Hematopoietic multipotent progenitor cell treated with erythropoietin and hydrocortisone succinate and interleukin-3 and kit ligand, for 4 days (in vitro differentiated cells): Measurements from ENCODE around the gene SLC1A7.

Experiments
- DNase-seq: peaks from one replicate; pipeline ENCODE4 v3.0.0-alpha.2; 2015

SLC1A7 gene

DNA sequence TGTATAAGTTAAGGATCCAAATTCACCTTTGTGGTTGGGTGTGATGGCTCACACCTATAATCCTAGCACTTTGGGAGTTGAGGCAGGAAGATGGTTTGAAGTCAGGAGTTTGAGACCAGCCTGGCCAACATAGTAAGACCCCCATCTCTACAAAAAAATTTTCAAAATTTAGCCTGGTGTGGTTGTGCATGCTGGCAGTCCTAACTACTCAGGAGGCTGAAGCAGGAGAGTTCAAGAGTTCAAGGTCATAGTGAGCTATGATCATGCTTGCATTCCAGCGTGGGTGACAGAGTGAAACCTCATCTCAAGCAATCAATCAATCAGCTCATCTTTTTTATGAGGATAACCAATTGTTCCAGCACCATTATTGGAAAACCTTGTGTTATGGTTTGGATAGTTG lies 16.5 kb upstream of the SLC1A7 start:
- DNase-seq = no peak

DNA sequence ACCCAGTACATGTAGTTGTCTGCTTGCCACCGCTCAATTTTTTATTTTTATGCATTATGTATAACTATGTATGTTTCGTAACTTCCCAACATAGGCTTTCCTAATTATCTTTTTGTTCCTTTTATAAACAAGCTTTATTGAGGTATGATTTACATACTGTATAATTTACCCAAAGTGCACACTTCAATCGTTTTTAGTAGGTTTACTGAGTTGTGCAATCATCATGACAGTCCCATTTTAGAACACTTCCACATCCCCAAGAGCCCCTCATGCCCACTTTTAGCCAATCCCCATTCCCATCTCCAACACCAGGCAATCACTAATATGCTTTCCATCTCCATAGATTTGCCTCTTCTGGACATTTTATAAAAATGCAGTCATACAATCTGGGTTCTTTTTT lies 14.3 kb upstream of the SLC1A7 start:
- DNase-seq = no peak

DNA sequence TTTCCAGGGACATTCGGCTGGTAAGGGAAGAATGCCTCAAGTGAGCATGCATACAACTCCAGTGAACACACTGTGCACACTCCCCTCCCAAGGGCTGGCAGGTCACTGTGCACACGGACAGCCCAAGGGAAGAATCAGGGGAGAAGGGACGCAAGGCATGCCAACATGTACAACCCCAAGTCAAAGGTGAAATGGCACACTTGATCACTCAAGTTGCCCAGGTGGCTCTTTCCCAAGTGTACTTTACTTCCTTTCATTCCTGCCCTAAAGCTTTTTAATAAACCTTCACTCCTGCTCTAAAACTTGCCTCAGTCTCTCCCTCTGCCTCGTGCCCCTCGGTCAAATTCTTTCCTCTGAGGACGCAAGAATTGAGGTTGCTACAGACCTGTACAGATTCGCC lies 13.5 kb upstream of the SLC1A7 start:
- no peak for DNase-seq

DNA sequence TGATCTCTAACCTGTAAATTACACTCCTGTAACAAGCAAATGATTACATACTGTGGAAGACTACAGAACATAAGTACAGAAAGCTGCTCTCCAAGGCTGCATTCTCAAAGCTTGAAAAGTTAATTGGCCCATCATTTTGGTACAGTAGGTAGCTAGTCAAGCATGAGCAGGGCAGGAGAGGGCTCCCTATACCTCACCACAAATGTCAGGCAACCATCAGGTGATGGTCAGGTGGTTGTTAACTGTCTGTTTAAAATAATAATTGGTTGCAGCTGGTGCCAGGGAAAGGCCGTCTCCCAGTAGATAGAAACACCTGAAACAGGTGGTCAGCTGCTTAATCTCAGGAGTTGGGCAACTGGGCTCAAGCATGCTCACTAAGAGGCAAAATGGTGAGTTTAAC lies 13.1 kb upstream of the SLC1A7 start:
- no peak for DNase-seq

DNA sequence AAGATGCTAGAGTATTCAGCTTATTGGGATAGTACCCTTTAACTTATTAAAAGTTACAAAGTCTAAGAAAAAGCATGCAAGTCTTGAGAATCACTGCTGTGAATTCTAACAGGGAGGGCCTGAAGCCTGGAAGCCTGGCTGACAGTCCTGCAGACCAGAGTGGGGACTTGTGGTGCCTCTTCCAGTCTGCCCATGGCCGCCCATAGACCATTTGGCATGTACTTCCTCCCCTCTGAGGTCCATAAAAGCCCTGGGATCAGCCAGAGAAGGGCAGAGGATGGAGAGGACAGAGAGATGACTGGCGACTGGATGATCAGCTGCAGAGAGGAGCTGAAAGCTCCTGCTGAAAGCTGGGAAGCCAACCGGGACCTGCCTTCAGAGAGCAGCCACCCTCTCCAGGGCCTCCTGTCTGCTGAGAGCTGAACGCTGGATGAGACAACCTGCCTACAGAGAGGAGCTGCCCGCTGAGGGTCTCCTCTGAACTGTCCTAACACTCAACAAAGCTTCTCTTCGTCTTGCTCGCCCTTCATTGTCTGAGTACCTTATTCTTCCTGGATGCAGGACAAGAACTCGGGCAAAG lies 12.5 kb upstream of the SLC1A7 start:
- no peak for DNase-seq

DNA sequence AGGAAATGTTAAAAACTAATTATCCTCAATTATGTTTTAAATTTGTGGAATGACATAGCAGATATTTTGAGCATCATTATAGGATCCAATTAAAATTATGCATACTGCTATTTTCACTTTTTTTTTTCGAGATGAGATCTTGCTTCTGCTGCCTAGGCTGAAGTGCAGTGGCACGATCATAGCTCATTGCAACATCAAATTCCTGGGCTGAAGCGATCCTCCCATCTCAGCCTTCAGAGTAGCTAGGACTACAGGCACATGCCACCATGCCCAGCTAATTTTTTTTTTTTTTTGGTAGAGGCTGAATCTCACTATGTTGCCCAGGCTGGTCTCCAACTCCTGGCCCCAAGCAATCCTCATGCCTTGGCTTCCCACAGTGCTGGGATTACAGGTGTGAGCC lies 11.3 kb upstream of the SLC1A7 start:
- DNase-seq = no peak

DNA sequence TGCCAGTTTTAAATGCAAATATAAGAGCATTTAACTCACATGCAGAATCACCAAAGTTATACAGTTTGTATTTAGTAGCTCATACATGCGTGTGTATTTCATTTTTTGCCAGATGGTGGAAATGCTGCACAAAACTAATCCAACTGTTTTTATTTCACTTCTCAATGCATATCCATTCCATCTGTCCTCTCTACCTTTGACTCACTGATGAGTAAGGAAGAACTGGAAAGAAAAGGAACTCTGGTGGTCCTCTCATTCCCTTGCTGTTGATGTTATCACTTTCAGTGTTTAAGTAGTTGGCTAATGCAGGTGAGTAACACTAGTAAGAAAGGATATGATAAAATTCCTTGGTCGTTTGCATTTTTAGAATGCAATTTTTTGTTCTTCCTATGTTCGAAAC lies 5.7 kb upstream of the SLC1A7 start:
- no peak for DNase-seq

DNA sequence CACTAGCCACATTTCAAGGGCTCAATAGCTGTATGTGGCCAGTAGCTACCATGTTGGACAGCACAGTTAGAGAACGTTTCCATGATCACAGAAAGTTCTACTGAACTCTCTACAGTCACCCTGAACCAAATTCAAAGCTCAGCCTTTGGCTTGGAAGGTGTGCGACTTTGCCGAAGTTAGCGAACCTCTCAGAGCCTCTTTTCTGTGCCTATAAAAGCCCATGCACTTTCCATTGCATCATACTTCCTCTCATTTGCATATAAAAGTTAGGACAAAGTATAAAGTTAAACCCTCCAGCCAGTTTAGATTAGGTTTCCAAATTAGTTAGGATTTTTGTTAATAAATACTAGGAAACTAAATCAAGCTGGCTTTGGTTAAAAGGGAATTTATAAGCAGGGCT lies 4.7 kb upstream of the SLC1A7 start:
- DNase-seq = no peak

DNA sequence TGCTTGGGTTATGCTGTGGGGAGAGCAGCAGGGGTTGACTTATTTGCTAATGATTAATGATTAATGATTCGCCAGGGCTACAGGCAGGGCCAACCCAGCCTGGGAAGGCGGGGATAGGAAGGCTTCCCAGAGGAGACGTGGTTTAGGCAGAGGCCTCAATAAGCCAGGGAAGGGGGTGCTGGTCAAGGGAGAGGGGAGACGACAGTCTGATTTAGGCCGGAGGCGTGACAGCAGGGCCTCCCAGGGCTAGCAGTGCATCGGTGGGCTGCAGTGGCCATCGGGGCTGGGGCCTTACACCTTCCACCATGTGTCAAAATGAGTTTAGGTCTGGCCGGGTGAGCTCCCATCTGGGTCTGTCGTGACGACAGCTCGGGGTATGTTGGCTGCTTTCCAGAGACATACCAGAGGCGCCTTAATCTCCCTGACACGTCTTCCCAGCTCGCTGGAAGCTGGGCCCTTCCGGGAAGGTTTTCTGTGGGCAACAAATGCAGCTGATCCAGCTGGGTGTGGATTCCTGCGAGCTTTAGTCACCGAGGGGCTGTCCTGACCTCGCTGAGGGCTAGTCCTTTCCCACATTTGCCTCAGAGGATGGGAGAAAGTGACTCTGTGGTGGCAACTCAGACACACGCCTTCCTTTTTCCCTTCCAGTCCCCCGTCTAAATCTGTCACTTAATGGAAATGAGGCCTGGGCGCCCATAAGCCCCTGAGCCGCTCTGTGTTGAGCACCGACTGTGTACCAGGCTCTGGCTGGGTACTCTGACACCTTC lies 3.7 kb upstream of the SLC1A7 start:
- DNase-seq = no peak

DNA sequence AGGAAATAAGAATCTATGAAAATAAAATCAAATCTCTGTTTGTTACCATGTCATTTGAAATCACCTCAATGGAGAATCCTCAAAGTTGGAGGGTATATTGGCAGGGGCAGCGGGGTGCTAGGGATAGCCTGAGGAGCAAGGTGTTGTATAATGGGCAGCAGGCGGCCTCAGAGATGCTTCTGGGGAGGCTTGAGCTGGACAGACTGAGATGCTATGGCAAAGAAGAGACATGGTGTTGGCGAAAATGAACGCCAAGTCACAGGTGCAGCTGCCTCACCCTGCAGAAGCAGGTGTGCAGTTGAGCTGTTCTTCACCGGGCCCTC lies 3.1 kb upstream of the SLC1A7 start:
- no peak for DNase-seq

DNA sequence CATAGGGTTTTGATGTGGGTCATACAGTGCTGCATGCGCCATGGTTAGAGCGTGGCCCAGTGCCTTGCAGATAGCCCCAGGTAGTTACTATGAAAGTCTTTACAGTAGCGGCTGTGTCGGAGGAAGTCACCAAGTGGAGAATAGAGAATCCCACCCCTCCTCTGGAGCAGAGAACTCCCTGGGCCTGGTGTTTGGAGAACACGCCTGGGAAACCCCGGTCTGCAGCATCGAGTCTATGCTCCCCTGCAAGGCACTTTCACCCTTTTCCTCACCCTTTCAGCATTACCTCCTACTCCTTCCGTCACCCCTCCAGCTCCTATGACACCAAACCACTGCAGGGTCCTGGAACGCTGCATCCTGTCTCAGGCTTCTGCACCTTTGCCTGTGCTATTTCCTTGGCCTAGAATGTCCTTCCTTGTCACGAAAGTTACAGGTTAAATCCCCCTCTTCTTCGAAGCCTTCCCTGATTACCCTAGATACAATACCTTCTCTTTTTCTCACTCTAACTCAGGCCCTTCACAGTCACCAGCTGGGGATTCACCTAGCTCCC lies 2.7 kb upstream of the SLC1A7 start:
- no peak for DNase-seq

DNA sequence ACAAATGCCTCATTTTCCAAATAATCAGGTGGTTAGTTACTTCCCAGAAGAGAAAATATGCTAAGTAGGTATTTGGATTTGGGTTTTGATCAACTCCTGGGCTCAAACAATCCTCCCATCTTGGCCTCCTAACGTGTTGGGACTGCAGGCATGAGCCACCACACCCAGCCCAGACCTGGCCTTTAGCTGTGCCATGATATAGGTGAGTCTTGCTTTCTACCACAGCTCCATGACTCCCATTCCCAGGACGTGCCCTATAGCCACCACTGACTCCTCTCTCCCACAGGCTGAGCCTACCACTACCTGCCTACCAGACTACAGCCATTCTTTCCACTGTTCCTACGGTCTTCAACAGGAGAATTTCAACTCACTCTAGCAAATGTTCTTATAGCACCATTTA lies 1.8 kb upstream of the SLC1A7 start:
- DNase-seq = no peak

DNA sequence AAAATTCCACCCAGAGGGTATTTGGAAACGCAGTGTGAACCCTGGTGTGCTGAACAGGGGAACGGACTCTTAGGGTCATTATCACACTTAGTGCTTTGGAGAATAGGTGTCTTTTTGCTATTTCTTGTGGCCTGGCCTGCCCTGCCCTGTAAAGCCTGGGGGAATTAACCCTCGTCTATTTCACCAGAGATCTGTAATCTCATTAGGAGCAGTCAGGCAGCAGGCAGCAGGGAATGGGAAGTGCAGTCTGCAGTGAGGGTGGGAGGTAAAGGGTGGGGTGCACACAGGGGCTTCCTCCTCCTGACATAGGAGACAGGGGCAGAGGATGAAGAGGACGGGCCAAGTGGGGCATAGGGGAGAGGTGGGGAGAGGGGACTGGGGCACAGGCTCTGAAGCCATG lies 1.1 kb upstream of the SLC1A7 start:
- DNase-seq = no peak

DNA sequence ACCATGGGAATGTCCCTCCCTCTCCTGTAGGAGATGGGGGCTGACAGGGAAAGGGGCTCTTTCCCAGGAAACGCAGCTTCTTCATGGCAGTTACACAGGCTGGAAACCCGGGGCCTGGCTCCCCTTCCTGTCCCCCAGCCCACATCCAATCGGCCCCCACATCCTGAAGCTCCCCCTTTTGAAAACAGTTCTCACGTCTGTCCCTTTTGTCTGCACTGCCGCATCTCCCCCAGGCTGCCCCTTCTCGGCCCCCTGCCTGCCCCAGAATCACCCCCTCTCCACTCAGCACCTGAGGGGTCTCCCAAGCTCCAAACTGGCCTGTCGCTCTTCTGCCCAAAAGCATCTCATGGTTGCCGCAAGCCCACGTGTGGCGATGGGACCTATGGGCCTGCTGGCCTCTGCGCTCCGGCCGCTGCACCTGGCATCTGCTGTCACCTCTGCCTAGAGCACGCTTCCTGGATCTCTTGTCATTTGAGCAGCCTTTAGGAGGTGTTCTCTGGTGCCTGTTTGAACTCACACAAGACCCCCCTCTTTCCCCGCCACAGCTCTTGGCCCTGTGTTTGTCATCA lies 867 bp downstream of the SLC1A7 start:
- no peak for DNase-seq

DNA sequence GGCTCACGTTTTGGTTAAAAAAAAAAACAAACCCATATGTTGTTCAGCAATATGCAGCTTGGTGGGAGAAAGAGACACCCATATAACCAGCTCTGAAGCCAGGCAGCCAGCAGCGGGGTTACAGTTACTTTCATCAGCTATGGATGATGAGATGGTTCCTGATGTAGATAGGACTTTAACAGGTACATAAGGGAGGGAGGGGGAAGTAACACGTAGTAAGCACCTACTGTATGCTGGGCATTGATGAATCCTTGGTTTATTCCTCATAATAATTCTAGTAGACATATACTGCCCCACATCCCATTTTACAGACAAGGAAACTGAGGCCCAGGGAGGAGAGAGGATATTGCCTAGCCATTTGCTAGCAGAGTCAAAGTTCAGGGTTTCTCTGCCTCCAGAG lies 2.0 kb downstream of the SLC1A7 start:
- no peak for DNase-seq

DNA sequence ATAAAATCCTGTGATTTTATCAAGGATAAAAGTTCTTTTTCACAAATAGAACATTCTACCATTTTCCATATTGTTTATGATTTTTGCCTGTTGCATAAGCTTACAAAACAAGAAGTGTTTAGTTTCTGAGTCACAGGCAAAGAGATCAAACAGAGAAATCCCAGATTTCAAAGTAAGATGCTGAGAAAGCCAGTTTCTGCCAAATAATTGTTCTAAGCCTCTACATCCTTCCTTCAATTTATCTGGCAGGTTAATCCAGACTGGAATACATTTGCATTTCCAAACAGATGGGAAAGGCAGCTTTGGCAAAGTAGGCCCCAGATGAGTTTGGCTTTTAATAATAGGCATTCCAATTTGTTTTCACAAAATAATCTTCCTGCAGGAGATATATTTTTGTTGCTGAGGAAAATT lies 2.5 kb downstream of the SLC1A7 start:
- DNase-seq = no peak

DNA sequence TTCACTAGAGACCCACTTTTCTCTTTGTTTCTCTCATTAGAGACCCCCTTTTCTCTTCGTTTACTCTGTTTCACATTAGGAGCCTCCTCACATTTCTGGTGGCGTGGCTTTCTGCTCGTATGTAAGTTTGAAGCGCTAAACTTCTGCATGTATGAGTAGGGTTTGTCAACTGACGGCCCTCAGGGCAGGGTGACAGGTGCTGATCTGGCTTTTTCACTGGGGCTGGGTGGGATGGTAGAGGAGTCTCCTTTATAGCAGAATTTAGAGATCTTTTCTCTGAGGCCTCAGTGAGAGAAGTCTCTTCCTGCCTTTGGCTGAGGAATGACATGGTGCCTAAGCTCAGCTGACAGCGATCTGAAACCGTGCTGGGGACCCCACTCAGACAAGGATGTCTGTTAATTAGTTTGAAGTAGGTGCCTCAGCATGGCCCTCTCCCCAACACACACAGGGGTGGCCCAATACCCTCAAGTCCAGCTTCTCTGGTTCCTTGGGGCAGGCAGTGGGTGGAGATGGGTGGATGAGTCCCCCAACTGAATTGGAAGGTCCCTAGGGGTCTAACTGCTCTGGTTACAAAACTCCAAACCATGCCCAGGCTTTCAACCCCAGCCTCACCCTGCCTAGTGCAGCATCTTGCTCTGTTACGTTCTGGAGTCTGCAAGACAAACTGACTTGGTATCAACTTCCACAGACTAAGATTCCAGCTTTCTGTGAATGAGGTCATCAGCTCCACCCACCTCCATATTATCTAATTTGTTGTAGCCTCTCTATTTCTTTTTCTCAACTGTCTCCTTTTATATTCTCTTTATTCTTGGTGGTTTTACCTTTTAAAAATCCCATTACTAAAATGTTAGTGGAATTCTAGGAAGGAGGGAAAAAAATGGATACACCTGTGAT lies 3.2 kb downstream of the SLC1A7 start:
- no peak for DNase-seq

DNA sequence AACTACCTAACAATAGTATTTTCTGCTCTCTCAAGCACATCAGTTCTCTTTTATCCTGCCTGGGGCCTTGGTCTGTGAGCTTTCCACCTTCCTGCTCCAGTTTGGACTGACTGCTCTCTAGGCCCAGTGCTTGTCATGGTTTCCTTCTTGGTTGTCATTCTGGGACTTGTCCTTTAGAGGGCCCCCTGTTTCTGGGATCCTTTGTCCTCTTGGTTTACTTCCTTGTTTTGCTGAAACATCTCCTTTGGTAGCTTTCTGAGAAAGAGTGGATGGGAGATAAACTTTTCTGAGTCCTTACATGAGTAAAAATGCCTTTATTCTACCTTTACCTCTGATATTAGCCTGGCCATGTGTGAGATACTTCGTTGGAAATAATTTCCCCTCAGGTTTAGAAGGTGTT lies 4.7 kb downstream of the SLC1A7 start:
- peak; percentile 39 for DNase-seq

DNA sequence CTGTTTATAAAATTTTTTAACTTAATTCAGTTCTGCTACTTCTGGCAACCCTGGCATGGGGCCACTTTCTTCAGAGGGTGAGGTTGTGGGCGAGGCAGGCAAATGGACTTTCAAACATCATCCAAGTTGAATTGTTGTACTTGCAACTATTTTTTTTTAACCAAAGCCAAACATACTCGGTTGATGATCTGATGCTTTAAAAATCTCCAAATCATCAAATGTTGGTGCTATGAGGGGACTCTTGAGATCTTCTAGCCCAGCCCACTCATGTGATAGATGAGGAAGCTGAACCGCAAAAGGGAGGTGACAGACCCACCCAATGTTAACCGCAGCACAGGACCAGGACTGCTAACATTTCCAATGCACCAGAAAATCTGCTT lies 6.7 kb downstream of the SLC1A7 start:
- peak; percentile 49 for DNase-seq

DNA sequence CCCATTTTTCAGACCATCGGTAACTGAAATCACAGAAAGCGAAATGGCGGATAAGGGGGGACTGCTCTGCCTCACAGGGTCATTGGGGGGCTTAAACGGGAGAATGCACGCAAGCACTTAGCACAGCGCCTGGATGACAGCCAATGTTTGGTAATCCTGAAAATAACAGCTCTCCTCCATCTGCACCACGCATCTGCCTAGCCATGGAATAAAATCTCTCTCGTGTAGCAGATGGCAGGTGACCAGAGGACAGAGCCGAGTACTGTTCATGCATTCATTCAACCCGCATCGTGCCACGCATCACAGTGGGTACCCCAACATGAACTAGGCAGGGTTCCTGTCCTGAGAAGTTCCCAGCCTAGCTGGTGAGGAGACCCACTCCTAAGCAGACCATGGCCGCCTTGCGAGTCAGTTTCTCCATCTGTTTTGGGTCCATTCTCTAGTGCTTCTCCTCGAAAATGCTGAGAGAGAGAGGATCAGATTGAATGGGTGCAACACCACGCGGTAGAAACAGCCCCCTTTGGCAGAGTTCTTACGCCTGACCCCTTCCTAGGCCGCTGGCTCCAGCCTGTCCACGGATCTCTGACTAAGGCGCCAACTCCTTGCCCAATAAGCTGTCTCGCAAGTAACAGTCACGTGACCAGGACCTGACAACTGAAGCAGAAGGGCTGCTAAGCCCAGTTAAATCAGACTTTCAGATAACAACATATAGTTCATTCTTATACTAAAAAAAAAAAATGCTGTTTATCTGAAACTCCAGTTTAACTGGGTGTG lies 7.3 kb downstream of the SLC1A7 start:
- no peak for DNase-seq

DNA sequence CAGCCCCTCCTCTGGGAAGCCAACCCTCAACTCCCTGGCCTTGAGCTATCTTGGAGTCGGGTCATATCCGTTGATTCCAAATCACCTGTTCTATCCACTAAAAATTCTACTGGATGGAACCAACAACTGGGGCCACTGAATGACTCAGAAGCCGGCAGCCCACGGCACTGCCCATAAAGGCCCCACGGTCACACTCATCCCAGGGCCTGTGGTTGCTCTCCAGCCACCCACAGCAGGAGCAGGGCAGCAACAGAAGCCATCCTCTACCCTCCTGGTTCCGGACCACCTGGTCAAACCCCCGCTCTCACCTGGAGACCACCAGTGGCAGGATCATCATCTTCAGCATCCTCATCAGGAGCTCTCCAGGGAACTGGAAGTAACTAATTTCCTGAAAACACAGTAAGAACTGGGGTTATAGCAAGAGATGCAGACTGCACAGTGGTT lies 8.4 kb downstream of the SLC1A7 start:
- DNase-seq = no peak

DNA sequence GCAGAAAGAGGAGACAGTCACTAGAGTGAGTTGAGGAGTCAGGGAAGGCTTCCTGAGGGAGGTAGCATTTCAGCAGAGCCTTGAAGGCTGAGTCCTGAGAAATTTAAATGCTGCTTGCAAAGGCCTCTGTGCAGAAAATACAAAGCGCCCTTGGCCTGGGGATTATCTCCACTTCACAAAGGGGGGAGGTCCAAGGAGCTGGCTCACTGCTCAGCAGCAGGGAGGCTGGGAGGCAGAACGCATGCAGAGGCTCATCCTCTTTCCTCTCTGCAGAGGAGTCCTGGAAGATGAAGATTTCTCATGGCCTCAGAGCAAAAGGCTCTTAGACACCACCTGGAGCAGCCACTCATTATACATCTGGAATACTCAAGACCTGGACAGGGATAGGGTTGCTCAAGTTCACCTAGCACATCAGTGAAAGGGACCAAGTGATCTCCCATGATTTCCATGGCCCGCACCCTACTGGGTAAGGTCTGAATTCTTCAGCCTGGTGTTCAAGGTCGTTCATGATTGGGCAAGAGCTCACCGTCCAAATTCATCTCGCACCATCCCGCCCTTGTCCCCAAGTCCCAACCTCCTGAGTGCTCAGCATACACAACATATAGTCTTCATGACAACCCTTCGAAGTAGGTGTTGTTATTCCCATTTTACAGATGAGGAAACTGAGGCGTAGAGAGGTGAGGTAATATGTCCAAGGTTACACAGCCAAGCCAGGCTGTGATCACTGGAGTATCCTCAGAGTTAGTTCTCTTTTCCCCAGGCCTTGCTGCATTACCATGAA lies 9.0 kb downstream of the SLC1A7 start:
- no peak for DNase-seq
